NCI-H1417 treated with DMSO at 0.1 percent for 48 hours (cell line): ENCODE results near the gene CCDC27.

Source experiments
- DNase-seq: peaks from one replicate; lab custom pipeline; 2025; lab: John Stamatoyannopoulos, UW

The CCDC27 gene

DNA sequence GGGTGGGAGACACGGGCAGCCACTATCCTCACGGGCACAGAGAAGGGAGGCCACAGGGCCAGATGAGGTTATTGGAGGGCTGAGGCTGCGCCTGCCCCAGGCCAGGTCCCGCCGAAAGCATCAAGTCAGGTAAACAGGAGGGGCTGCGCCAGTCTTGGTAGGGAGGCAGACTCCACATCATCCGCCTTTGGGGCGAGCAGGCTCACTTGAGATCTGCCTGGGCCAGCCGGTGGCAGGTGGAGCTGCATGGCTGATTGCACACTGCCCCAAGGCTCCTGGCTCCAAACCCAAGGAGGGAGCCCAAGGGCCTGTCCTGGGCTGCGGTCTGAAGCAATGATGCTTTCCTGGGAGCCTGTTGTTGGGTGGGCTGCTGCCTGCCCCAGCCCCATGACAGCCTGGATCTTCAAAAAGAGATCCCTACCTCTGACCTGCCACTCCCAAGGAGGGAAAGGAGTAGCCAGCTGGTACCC lies 24.9 kb downstream of the CCDC27 start:
- DNase-seq, result no peak

DNA sequence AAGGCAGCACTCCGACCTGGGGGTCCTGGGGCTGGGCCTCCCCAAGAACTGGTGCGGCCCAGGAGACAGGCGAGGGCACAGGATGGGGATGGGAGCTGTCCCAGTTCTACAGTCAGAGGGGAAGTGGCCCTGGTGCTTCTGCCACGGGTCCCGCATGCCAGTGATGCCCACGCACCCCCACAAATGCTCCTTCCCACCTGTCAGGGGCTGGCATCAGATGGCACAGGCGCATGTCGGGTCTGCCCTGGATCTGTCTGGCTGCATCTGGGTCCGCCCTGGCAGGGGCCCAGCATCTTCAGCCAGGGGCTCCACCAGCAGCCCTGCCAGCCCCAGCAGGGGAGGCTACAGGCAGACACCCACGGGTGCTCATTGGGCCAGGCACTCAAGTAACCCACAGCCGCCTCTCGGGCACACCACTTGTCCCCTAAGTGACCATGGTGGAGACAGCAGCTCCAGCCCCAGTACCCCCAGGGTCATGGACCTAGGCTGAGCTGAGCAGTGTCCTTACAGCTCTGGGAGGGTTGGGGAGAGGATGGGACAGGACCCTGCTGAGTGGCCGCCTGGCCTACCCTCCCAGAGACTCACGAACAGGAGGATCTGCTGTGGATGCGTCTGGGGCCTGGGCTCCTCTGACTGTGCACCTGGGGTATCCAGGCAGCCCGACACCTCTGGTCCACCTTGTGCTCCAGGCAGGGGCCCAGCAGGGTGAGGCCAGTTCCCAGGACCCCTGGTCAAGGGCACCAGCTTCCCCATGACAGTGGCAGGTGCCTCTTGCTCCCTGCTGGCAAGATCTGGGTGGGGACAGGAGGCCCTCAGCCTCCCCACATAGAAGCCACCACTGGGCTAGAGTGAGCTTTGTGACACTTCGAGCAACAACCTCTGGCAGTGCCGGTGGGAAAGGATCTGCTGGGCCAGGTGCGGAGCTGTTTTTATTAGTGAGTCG lies 25.7 kb downstream of the CCDC27 start:
- DNase-seq, result no peak

DNA sequence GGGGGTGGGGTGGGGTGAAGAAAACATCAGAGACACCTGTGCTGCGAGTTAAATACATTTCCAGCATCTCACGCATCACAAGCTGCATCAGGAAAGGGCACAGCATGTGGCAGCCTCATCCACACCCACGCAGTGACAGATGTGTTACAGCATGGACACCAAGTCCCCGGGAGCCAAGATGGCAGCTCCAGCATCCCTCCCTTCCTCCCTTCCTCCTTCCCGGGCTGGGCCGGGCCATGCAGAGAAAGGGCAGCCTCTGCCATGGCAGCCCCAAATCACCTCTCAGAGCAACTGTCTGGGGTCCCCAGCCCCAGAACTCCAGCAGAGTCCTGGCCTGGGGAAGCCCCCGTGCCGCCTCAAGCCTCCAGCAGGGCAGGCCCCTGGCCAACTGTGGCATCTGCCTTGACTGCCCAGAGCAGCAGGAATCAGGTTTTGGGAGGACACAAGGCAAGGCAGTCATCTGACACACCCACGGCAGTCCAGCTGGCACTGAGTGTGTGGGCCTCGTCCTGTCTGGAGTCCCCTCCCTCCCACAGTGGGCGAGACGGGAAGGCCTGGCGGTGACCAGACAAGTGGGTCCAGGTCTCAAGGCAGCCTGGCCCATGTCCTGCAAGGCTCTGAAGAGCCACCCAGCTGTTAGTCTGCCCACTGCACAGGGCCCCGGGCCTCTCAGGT lies 26.5 kb downstream of the CCDC27 start:
- no peak for DNase-seq

DNA sequence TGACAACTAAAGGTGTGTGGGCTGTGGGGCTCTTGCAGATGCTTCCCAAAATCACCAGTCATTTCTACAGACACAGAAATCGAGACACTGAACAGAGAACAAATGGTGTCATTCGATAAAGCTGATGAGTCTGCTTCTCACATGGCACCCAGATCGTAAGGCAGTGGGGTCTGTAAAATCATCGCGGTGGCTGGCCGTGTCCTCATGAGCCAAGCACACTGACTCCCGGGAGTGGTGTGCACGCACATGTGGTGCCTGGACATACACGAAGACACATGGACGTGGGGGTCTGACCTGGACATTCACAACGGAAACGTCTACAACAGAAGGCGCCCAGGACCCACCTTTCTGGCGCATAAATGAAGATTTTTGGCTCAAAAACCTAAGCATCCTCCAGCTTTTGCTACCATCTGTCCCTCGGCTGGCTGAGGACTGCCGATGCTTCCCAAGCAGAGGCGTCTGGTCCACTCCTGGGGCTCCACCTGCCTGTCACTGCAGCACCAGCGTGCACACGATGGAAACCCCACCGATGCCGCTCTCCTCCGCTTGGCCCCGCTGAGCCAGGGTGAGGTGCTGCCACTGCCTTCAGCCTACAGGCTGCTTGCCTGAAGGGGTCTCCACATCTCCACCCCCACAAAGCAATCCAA lies 27.1 kb downstream of the CCDC27 start:
- DNase-seq, result no peak

DNA sequence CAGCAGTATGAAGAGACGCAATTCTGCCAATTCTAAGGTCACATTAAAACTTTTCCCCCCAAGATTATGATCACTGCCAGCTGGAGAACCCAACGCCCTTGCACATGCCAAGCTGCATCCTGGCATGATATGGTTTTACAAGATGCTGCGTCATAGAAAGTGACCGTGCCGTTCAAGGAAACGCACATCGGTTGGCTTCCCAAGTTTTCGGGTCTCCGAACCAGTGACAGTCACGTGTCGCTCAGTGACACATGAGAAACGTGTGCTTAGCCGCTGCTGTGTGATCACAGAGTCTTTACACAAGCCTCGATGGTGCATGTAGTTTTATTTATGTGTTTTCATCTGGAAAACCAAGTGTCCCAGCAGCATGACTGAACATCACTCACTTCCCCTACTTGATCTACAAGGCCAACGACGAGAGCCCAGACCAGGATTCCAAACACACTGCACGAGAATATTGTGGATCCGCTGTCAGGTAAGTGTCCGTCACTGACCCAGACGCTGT lies 27.7 kb downstream of the CCDC27 start:
- DNase-seq, result no peak

DNA sequence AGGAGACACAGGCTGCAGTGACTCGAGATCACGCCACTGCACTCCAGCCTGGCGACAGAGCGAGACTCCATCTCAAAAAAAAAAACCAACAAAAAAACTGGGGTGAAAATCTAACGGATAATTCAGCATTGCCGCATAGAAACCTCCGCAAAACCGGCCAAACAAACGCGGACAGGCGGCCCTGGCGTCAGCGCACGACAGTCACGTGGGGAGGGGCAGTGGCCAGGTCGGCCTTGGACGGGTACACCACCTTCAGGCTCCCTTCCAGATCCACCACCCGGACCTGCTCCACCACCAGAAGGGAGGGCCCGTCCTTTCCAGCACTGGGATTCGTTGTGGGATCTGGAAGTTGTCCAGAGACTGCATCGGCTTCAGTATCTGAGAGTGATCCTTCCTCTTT lies 28.7 kb downstream of the CCDC27 start:
- no peak for DNase-seq

DNA sequence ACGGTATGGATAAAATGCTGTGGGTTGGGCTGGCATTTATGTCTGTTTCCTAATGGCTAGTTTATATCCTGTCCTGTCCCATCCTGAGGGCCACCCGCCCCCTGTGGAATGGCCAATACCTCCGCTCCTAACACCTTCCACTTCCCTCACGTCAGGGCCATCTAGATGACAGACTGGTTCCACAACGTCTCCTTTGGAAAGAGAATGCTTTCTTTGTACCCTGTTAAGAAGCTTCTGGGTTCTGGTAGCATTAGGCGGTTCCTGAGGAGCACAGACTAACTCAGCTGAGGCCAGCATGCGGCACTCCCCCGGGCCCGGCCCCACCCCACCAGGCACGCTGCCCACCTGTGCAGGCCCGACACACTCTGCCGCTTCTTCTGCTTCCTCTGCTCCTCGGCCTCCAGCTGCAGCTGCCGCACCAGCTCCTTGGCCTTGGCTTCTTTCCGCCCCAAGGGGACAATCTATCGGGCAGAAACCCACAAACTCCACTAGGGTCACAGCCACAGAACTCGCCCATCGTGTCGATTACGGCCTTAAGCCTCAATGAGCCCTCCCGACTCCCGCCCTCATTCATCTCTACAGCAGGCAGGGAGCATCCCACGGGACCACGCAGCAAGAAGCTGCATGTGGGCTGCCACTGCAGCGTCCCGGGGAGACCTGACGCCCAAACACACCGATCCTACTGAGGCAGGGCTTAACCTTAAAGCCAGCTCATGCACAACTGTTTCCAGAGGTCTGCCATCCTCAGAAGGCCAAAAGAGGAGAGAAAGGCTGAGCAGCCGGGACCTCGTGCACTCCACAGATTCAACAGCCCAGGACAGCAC lies 31.6 kb downstream of the CCDC27 start:
- DNase-seq, result no peak

DNA sequence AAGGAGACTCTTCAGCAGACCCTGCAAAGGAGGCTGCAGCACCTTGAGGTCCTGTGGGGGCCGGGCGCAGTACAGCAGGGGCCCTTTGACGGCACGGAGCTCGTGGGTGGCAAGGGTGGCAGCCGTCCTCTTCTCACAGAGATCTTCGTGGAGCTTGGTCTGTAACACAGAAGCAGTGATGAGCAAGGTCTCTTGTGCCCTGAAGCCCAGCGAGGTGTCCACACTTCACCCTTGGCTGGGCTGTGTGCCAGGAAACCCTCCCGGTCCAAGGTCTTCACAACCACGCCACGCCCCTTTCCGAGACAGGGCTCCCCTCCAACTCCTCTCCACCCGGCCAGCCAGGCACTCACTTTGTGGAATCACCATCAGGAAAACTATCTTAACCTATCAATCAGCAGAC lies 32.8 kb downstream of the CCDC27 start:
- DNase-seq, result no peak

DNA sequence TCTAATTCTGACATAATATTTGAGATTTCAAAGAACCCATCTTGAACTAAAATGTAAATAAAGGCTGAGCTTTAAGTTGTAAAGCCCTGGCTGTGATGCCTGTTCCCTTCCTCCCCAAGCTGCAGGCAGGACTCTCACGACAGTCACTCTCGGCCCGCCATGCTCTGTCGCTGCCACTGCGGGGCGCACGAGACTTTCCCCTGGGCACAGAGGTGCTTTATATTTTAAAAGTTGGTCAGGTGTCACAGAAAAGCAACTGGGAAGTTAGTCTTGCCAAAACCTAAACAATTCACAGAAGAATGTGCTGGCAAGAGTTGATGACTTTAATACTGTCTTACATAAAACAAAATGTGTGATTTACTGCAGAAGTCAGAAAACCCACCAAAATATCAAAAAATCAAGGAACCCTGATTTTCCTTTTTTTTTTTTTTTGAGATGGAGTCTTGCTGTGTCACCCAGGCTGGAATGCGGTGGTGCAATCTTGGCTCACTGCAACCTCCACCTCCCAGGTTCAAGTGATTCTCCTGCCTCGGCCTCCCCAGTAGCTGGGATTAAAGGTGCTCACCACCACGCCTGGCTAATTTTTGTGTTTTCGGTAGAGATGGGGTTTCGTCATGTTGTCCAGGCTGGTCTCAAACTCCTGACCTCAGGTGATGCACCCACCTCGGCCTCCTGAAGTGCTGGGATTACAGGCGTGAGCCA lies 33.4 kb downstream of the CCDC27 start:
- no peak for DNase-seq

DNA sequence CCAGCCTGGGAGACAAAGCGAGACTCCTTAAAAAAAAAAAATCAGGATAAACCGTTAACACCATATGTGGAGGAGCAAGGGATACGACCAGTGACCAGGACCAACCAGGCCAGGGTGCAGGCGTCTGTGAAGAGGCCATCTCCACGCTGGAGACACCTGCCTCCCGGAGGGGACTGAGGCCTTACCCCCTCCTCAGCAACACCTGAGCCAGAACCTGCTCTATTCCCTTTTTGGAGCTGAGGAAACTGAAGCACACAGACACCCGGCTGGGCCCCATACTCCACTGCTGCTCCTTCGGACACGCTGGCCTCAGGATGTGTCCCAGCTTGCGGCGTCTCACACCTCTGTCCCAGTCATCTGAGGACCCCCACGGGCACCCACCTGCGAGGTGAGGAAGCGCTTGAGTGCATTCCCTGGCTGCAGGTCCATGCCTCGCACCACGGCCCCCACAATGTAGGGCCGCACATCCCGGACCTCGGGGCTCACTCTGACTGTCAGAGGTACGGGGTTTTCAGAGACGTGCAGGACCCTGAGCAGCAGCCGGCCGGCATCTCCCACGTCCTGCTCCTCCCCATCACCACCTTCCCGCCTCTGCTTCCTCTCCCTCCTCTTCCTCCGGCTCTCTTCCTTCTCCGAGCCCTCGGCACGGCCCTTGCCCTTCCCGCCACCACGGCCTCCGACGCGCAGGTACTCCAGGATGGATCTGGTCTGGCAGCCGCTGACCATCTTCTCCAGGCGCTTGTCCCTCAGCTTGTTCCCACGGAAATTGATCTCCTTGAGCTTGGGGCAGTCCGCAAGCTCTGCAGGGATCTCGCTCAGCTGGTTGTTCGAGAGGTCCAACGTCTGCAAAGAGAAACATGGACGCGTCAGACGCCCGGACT lies 34.5 kb downstream of the CCDC27 start:
- no peak for DNase-seq

DNA sequence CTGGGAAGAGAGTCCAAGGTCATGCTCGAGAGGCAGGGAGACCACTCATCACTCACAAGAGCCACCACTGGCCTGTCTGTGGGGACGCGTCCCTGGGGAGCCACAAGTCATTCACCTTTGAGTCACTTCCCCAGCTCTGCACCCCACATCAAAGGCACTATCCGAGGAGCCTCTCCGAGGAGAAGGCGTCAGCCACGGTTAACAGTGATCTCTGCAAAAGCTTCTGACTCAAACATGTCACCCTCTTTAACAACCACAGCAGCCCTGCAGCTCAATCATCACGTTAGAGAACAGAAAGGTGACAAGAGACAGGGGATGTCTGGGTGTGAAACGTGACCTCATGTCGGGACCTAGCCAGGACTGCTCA lies 35.1 kb downstream of the CCDC27 start:
- no peak for DNase-seq

DNA sequence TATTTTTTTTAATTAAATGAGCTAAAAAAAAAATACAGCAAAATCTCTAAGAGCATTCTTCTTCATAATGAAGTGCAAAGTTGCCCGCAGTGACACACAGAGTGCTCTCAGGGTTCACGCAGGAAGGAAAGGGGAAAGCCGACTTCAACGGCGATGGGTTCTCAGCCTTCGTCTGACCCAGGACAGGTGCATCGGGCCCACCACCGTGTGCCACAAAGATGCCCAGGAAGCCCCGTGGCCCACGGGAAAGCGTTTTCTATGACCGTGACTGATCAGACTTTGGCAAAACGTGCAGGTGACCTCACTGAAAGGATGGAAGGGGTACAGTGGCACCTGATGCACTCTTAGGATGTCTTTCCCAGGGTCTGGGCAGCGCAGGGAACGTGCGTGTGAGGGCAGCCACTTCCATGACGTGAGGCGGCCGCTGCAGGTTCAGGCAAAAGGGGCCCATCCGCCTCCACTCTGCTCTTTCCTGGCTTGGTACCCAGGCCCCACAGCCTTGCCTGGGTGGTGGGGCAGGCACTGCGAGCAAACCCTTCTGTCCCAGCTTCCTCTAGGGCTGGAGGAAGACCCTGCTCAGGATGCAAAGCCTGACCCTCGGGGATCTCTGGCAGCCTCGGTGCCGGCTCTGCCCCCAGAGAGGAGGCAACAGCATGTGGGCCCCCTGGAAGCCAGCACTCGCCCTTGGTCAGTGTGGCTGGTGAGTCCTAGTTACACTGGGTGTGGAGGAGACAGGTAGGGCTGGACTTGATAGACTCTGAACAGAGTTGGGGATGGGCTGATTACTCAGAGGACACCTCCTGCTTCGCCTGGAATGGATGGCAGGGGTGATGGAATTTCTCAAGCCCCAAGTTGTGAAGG lies 35.7 kb downstream of the CCDC27 start:
- no peak for DNase-seq

DNA sequence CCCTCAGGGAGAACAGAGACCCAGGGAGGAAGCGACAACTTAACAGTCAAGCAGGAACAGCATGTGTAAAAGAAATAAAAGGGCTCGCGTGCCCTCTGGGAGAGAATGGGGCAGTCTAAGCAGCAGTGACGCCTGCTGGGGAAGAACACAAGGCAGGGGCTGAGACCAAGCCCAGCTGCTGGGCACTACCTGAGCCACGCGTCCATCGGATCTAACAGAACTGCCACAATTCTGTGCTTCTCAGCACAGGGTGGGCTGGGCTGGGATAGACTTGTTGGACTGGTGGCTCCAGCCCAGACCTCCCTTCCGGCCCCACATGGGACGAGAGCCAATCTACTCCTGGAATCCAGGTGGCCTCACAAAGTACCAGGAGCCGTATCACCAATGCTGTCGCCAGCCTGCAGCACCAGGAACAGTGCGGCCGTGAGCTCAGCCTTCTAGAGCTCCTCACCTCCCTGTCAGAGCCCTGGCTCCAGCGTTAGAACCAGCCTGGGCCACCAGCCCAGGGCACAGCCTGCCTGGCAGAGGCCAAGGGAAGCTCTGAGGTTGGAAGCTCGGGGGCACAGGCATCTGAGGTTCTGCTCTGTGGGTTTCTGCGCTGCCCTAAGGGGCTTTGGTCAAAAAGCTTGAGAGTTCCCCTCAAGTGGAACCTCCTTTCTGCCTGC lies 36.6 kb downstream of the CCDC27 start:
- no peak for DNase-seq

DNA sequence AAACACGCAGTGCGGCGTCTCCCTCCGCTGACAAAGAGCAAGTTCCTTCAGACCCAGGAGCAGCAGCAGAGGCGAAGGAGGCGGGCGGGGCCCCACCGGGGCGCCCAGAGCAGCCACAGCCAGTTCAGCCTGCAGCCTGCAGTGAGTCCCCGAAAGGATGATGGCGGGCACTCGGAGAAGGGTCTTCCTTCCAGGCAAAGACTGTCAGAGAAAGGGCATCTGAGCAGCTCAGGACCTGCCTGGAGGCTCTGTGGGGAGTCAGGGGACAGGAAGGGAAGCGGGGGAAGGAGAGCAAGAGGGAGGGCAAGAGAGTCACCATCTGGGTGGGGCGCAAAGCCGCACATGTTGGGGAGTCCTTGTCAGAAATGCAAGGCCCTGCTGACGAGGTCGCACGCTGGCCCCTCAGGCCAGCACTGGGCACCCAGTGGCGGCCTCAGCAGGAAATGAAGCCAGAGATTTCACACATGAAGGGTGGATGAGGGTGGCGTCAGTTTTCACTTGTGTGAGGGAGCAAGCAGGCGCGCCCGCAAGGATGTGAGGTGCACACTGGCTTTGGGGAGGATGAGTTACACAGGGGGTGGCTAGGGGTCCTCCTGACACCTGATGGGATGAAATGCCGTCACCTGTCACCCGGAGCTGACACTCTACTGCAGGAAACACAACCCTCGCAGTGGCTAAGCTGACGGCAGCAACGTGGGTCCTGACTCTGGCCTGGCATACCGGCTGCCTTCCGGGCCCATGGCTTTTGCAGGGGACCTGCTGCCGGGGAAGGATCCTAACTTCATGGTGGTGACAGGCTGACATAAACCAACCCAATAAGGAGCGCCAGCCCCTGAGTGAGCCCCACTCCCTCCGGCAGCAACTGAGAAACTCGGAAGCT lies 37.4 kb downstream of the CCDC27 start:
- DNase-seq, result no peak

DNA sequence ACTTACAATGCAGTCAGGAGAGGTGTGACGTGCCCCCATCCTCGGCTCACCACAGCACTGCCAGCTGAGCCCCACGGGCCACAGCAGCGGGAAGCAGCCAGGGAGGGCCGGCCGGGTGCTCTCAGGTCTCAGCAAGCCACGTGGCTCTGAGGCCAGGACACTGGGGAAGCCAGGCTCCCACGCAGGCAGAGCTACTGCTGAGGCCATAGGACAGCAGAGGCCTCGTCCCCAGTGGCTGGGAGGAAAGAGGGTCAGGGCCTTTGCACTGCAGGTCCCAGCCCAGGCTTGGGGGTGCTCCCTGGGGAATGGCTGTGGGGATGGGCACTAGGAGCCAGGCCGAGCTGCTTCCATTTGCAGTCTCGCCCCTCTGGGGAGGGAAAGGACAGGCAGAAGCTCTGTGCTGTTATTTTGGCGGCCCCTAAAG lies 38.3 kb downstream of the CCDC27 start:
- no peak for DNase-seq

DNA sequence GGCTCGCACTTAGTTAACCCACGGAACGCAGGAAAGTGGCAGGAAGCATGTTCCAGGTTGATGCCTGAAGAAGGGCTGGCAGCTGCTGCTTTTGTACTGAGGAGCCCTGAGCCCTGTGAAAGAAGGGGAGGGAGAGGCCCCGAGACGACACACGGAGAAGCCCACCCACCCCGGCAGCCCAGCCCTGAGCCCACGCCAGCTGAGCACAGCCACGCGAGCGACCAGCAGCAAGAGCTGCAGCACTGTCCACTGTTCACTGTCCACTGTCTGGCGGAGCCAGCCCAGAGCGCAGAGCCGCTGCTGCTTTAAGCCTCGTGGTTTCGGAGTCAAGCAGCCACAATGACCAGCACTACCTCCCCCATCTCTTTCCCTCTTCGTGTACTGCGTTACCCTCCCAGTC lies 38.7 kb downstream of the CCDC27 start:
- DNase-seq, result no peak

DNA sequence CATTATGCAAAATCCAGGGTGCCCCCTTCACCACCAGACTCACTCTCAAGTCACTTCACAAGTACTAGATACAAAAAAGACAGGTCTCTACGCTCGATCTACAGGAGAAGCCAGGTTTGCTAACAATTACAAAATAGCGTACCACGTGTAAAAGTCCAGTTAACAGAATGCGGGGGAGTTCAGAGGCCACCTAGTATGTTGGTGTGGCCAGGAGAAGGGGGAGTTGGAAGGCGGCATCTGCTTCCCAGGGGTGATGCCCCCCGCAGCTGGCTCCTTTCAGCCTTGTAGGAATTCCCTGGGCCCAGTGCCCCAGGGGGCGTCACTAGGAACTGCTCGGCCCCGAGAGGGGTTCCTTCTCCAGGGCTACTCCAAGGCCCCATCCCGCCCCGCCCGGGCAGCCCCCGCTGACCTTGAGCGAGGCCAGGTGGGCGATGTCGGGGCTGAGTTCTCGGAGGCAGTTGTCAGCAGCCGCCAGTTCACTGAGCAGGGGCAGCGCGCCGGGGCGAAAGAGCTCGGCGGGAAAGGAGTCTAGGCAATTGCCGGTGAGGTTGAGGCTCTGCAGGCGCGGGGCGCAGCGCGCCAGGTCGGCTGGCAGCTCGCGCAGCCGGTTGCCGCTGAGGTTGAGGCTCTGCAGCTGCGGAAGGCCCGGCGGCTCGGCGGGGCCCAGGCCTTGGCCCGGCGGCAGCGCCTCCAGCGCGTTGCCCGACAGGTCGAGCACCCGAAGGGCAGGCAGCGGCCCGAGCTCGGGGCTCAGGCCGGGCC lies 43.4 kb downstream of the CCDC27 start:
- no peak for DNase-seq
